Neuron (in vitro differentiated cells): ENCODE data around the gene PRKD2.
A peak's percentile ranks its signal among the peaks of the same experiment; 100 is the strongest.
"Not testable (repeated sequence)": the region's sequence is repeated elsewhere in the genome, so short reads cannot be mapped to it uniquely, and the experiment has no call there.

ENCODE experiments used
- H2AFZ ChIP-seq: one replicate; pipeline ENCODE4 v1.6.1; 2013; ENCODE audit warnings: low read depth, mild to moderate bottlenecking, inconsistent platforms, low read length, moderate library complexity
- H3K27me3 ChIP-seq: one replicate; pipeline ENCODE4 v1.6.1; 2013; ENCODE audit warnings: low read length; ENCODE audit not compliant: insufficient read depth
- H3K36me3 ChIP-seq: one replicate; pipeline ENCODE4 v1.6.1; 2013; ENCODE audit warnings: low read length; ENCODE audit not compliant: insufficient read depth
- H3K4me1 ChIP-seq: one replicate; pipeline ENCODE4 v1.6.1; 2013; ENCODE audit warnings: low read length; ENCODE audit not compliant: insufficient read depth
- H3K4me3 ChIP-seq: 2 replicates; pipeline ENCODE4 v1.5.1; 2013; ENCODE audit warnings: mild to moderate bottlenecking, low read length, moderate library complexity
- H3K9me3 ChIP-seq: one replicate; pipeline ENCODE4 v1.6.1; 2013; ENCODE audit warnings: low read length

PRKD2 gene

DNA sequence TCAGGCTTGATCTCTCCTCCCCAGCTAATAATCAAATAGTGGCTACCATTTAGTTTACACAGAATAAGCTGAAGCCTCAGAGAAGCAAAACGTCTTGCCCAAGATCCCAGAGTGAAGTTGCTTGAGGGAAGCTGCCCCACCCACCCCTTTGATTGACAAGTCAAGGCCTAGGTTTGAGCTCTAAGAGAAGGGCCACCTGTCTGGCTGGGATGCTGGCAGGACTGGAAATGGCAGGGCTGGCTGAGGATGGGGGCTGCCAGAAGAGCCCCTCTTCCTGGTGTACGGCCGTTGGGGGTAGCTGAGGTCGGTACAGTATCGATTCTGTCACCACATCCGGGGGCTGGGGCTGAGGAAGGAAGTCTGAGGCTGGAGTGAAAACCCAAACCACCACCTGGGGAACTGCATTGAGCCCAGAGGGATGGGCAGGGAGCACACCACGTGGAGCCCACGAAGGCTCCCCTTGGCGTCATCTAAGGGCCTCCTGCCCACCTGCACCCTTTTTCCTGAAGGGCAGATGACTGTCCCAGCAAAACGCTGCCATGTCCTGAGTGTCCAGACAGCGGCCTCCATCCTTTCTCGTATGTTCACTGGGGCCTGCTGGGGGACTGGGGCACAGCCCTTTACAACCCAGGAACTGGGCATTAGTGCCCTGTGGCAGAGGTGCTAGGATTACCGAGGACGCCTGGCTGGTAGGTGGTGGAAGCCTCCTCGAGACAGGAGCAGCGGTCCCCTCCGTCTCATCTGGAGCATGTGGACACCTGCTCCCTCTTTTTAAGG lies 1.4 kb upstream of the PRKD2 start:
- Histone ChIP-seq H2AFZ (no peak overlapping the region), H3K36me3 (peaks cover 40% of the 10 kb centered on the region), H3K4me1 (peaks cover 10% of the 10 kb centered on the region), H3K4me3 (no peak overlapping the region), H3K27me3 (no peaks in the 10 kb centered on the region), H3K9me3 (no peaks in the 10 kb centered on the region)

DNA sequence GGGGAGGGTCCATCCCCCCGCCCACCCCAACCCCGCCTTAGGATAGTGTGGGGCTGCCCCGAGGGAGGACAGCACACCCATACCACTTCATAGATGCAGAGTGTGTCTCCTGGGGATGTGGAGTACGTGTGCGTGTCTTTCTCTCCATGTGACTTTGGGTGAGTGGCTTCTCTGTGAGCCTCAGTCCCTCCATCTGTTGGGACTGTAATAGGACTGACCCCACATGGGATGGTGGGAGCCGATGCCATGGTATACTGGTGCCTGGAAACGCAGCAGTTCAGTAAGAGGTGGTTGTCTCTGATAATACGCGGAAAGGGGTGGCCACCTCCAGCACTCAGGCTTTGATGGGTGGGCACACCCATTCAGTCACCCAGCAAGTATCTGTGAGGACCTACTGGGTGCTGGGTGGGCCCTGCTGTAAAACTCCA lies 816 bp upstream of the PRKD2 start:
- Histone ChIP-seq H3K4me1 (peaks cover 10% of the 10 kb centered on the region), H2AFZ (no peak overlapping the region), H3K4me3 (no peak overlapping the region), H3K36me3 (peaks cover 35% of the 10 kb centered on the region), H3K9me3 (no peaks in the 10 kb centered on the region), H3K27me3 (no peaks in the 10 kb centered on the region)

DNA sequence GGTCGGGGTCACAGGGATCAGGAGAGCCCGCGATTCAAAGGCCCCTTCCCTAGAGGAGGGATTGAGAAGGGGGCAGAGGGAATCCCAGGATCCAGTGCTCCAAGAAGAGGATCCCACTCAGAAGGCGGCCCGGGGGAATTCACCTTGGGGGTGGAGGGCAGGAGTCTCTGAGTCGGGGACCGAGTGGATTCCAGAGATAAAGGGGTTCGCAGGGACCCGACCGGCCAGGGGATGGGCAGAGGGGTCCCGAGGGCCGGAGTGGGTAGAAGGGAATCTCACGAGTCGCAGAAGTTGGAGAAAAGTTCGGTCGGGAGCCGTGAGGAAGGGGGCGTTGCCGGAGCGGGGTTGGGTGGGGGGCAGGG lies 261 bp downstream of the PRKD2 start:
- Histone ChIP-seq H3K9me3 (no peaks in the 10 kb centered on the region), H3K4me3 (peak overlapping the region; percentile 98), H3K27me3 (no peaks in the 10 kb centered on the region), H2AFZ (peak overlapping the region; percentile 80), H3K4me1 (peaks cover 10% of the 10 kb centered on the region), H3K36me3 (peaks cover 25% of the 10 kb centered on the region)

DNA sequence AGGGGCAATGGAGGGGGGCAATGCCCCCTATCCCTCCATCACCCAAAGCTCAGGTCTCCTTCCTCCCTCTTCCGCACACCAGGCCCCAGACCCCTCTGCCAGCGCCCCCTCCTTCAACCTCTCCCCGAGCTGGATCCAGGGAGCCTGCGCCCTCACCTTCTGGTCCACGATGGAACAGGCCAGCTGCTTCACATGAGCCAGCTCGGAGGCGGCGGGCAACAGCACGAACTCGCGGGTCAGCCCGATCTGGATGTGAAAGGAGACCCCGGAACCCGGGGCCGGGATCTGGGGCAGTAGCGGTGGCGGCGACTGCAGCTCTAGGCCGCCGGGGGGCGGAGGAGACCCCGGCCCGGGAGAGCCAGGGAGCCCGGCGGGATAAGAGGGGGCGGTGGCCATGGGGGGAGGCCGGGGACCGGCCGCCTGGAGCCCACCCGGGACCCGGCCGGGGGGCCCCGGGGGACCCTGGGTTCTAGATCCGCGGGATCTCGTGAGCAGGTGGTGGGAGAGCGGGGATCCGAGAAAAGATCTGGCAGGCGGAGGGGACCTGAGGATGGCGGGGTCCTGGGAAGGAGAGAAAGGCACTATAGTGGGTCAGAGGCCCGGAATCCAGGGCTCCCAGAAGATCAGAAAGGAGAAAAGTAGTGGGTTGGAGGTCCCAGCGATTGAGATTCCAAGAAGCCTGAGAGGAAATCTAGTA lies 791 bp downstream of the PRKD2 start:
- H3K4me3 ChIP-seq, result peak overlapping the region; percentile 98

DNA sequence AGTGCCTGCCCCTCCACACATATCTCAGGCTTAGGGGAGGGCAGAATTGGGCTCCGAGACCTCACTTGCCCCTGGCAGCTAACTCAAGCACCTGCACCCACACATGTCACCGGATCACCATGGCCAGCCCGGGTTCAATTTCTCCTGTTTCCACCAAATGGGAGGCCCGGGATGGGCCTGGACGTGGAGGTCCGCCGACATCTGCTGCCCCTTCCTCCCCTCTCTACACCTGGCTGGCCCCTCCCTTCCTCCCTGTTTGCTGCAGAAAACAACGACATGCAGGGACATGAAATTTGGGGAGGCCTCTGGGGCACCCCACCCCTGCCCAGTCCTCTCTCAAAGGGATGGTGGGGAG lies 1.3 kb downstream of the PRKD2 start:
- H3K4me1 ChIP-seq, result peaks cover 10% of the 10 kb centered on the region
- H3K27me3 ChIP-seq, result no peaks in the 10 kb centered on the region
- peaks cover 24% of the 10 kb centered on the region for H3K36me3 ChIP-seq
- no peak overlapping the region for H2AFZ ChIP-seq
- peak overlapping the region; percentile 98 for H3K4me3 ChIP-seq
- no peaks in the 10 kb centered on the region for H3K9me3 ChIP-seq

More for the DNA sequence above, 791 bp downstream of the PRKD2 start:
- peak overlapping the region; percentile 80 for H2AFZ ChIP-seq
- H3K36me3 ChIP-seq, result peaks cover 21% of the 10 kb centered on the region
- no peaks in the 10 kb centered on the region for H3K9me3 ChIP-seq
- peaks cover 10% of the 10 kb centered on the region for H3K4me1 ChIP-seq
- no peaks in the 10 kb centered on the region for H3K27me3 ChIP-seq

DNA sequence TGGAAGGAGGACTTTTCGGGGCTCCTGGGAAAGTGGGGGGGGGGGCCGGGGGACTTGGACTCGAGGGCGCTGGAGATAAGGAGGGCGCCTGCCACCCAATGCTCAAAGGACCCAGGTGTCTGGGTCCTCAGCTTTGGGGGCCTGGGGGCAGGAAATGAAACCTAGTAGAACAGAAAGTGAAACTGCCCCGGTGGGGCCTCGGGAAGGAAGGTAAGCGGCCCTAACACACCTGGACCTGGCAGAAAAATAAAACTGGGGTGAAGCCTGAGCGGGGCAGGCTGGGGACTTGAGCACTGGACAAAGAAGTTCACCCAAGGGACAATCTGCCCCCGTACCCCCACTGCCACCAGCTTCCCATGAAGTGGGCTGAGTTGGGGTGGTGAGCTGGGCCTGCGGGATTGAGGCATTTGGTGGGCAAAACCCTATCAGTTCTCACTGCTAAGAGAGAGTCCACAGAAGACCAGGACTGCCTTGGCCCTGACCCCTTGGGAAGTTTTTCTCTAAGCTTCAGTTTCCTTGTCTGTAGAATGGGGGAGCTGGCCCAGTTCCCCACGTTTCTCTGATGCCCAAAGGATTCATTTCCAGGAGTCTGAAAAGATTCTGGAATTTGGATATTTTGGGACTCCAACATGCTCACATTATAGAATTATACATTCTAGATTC lies 2.3 kb downstream of the PRKD2 start:
- Histone ChIP-seq H2AFZ (no peak overlapping the region), H3K4me3 (no peak overlapping the region), H3K9me3 (no peaks in the 10 kb centered on the region), H3K27me3 (no peaks in the 10 kb centered on the region), H3K36me3 (peaks cover 20% of the 10 kb centered on the region), H3K4me1 (peaks cover 10% of the 10 kb centered on the region)

DNA sequence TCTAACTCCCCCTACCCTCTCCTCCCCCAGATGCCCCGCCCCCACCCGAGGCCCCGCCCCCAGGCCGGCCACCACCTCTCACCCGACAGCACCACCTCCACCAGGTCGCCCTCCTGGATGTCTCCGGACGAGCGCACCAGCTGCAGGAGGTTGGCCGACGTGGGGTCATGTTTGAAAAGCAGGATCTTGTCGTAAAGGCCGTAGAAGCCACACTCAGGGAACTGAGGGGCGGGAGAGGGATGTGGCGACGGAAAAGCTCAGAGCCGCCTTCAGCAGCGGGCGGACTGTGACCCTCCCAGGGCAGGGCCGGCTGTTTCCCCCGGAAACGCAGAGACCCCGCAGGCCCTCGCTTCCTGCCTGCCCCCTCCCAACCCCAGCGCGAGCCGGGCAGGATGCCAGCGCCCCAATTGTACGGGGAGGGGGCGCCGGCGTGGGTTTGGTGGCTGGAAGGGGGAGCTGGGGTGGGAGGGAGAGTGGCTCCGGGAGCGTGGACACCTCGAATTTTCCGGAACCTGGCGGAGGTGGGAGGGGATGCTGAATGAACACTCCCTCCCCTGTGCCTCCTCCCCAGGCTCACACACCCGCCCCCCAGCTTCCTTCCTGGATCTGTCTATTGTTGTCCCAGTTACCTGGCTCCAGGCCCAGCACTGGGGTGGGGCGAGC lies 3.0 kb downstream of the PRKD2 start:
- Histone ChIP-seq H3K4me1 (peaks cover 10% of the 10 kb centered on the region), H3K27me3 (no peaks in the 10 kb centered on the region), H3K36me3 (peaks cover 24% of the 10 kb centered on the region), H3K4me3 (no peak overlapping the region), H2AFZ (no peak overlapping the region), H3K9me3 (no peaks in the 10 kb centered on the region)

DNA sequence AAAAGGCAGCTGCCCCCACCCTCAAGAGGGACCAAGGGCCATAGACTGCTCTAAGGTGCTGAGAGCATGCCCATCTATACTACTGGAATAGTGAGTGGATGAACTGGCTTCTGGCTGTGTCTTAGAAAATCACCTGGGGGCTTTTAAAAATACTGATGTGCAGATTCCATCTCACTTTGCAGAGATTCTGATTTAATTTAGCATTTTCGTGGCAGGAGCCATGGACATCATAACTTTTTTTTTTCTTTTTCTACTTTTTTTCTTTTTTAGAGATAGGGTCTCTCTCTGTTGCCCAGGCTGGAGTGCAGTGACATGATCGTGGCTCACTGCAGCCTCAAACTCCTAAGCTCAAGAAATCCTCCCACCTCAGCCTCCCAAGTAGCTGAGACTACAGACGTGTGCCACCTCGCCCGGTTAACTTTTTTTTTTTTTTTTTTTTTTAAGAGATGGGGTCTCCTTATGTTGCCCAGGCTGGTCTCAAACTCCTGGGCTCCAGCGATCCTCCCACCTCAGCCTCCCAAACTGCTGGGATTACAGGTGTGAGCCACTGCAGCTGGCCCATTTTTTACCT lies 4.1 kb downstream of the PRKD2 start:
- not testable (repeated sequence) for H3K27me3 ChIP-seq, H3K9me3 ChIP-seq

DNA sequence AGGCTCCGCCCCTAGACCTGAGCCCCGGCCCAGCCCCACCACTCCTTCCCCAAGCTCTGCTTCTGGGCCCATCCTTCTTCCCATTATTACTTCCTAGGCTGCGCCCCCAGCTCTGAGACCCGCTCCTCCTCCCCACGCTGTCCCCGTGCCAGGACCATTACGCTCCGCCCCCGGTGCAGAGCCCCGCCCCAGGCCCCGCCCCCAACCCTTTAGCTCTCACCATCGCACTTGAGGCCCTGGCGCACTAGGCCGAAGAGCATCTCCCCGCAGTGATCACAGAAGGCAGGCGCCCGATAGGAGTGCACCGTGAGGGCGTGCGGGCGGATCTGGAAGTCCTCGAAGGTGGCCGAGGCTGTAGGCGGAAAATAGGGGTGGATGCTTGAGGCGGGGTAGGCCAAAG lies 6.2 kb downstream of the PRKD2 start:
- Histone ChIP-seq H3K27me3 (no peaks in the 10 kb centered on the region), H3K36me3 (peaks cover 28% of the 10 kb centered on the region), H3K4me3 (no peak overlapping the region), H2AFZ (no peak overlapping the region), H3K9me3 (no peaks in the 10 kb centered on the region), H3K4me1 (peaks cover 6% of the 10 kb centered on the region)

More for the DNA sequence above, 4.1 kb downstream of the PRKD2 start:
- H3K4me3 ChIP-seq, H2AFZ ChIP-seq: not testable (repeated sequence)
- H3K36me3 ChIP-seq, result peaks cover 19% of the 10 kb centered on the region
- H3K4me1 ChIP-seq, result peaks cover 10% of the 10 kb centered on the region

DNA sequence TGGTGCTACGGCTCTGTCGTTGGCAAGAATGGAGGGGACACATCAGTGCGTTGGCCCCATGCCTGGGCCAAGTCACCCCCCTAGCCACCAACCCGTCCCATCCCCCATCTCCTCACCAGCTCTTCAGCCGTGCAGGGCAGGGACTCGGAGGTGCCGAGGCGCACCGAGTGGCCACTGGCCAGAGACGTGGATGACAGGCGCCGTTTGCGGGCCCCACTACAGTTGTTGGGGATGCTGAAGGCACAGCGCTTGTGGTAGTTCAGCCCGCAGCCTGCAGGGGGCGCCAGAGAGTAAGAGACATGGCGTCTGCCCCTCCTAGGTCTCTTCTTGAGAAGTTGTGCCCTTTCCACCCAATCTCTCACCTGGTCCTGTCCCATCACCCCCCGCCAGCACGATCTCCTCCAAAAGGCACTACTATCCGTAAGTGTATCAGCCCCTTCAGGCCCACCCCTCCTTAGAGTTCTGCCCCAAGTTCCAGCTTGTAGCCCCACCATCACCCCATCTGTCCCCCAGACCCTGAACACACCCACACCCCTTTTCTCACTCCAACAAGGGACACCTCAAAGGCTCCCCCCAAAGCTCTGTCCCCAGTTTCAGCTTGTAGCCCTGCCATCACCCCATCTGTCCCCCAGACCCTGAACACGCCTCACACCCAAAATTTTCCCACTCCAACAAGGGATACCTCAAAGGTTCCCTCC lies 12.4 kb downstream of the PRKD2 start:
- H3K9me3 ChIP-seq, result no peaks in the 10 kb centered on the region
- H3K4me3 ChIP-seq, result no peak overlapping the region
- H3K36me3 ChIP-seq, result peaks cover 48% of the 10 kb centered on the region
- no peak overlapping the region for H2AFZ ChIP-seq
- no peaks in the 10 kb centered on the region for H3K27me3 ChIP-seq
- H3K4me1 ChIP-seq, result no peaks in the 10 kb centered on the region

DNA sequence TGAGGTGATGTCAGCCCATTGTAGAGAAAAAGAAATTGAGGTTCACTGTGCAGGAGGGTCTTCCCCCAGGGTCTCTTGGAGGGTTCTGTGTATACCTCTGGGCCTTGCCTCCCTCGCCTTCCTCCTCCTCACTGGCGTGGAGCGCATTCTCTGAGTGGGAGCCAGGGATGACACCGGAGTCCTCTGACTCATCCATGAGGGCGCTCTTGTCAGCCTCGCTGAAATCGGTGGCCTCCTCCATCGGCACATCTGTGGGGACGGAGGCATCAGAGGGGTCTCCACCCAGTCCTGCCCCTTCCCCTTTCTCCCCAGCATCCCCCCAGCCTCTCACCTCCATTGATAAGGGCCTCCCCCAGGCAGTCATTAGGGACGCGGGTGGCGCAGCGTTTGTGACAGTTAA lies 16.2 kb downstream of the PRKD2 start:
- H3K4me3 ChIP-seq, result no peak overlapping the region
- H2AFZ ChIP-seq, result no peak overlapping the region
- no peaks in the 10 kb centered on the region for H3K4me1 ChIP-seq
- H3K27me3 ChIP-seq, result no peaks in the 10 kb centered on the region
- peaks cover 59% of the 10 kb centered on the region for H3K36me3 ChIP-seq
- peaks cover 3% of the 10 kb centered on the region for H3K9me3 ChIP-seq
